Fibroblast of lung (primary cell): ENCODE results near the gene PML. TPM values are rescaled to one million over a fixed set of nuclear protein-coding genes. Genes with fewer than 3 reads are reported as not detected.

Experiments used
- DNase-seq, 2 donors: peaks; one replicate each; pipeline versions ENCODE4 v3.0.0 to v3.0.0-alpha.2; 2010; ENCODE audit warnings: low read depth in 2 of 2
- H2AFZ ChIP-seq: 2 replicates; pipeline ENCODE4 v1.5.1; 2012; ENCODE audit warnings: low read length, control low read depth, inconsistent platforms
- H3K27ac ChIP-seq: 2 replicates; pipeline ENCODE4 v1.5.1; 2011; ENCODE audit warnings: low read length, control low read depth; ENCODE audit not compliant: insufficient read depth
- H3K27me3 ChIP-seq: 2 replicates; pipeline ENCODE4 v1.5.1; 2011; ENCODE audit warnings: mild to moderate bottlenecking, low read length; ENCODE audit not compliant: control insufficient read depth, insufficient read depth
- H3K36me3 ChIP-seq: 2 replicates; pipeline ENCODE4 v1.5.1; 2011; ENCODE audit warnings: low read length; ENCODE audit not compliant: control insufficient read depth, insufficient read depth
- H3K4me1 ChIP-seq: 2 replicates; pipeline ENCODE4 v1.5.1; 2011; ENCODE audit warnings: low read length; ENCODE audit not compliant: control insufficient read depth, insufficient read depth; ENCODE audit errors: extremely low read depth
- H3K4me2 ChIP-seq: 2 replicates; pipeline ENCODE4 v1.5.1; 2011; ENCODE audit warnings: low read length, control low read depth; ENCODE audit not compliant: insufficient read depth; ENCODE audit errors: extremely low read depth
- H3K4me3 ChIP-seq, 4 experiments: fragments of 200-600 bp in 1 of 4; sonication (generic) in 1 of 4; replicated peaks in 1 of 4; 2 replicates each; pipeline ENCODE4 v1.5.1; 2011 to 2016; ENCODE audit warnings: low read length in 4 of 4, low read depth in 3 of 4, mild to moderate bottlenecking in 3 of 4, control low read depth in 2 of 4, inconsistent platforms in 1 of 4, mixed read lengths in 1 of 4; ENCODE audit not compliant: insufficient read depth in 1 of 4; ENCODE audit errors: control extremely low read depth in 1 of 4
- H3K79me2 ChIP-seq: 2 replicates; pipeline ENCODE4 v1.5.1; 2012; ENCODE audit warnings: mild to moderate bottlenecking, low read length, inconsistent platforms; ENCODE audit not compliant: control insufficient read depth, insufficient read depth
- H3K9ac ChIP-seq: 2 replicates; pipeline ENCODE4 v1.5.1; 2011; ENCODE audit warnings: mild to moderate bottlenecking, low read length, control low read depth; ENCODE audit not compliant: insufficient read depth
- H3K9me3 ChIP-seq: 2 replicates; pipeline ENCODE4 v1.5.1; 2012; ENCODE audit warnings: low read depth, low read length; ENCODE audit not compliant: control insufficient read depth, insufficient read depth
- H4K20me1 ChIP-seq: 2 replicates; pipeline ENCODE4 v1.5.1; 2011; ENCODE audit warnings: low read length; ENCODE audit not compliant: control insufficient read depth, insufficient read depth; ENCODE audit errors: extremely low read depth
- EZH2 ChIP-seq: IDR thresholded peaks from 2 replicates; pipeline ENCODE4 v1.5.1; 2012; ENCODE audit warnings: low read length, control low read depth, mild to moderate bottlenecking; ENCODE audit errors: missing control alignments
- polyA plus RNA-seq, 2 donors: library from polyadenylated mRNA; depleted of rRNA in 1 of 2; stranded (reverse) in 1 of 2; unstranded in 1 of 2; fragments of >200 nt; gene quantifications; 2 replicates each; pipeline ENCODE4 v1.2.1, GENCODE V29; 2011 to 2012; ENCODE audit warnings: missing spikeins in 1 of 2
- total RNA-seq: library from RNA; depleted of rRNA; stranded (reverse); fragments of >200 nt; gene quantifications from 2 replicates; pipeline ENCODE4 v1.2.1, GENCODE V29; 2014
- TF ChIP-seq, protein P1 (sequence below), 2 donors: IDR thresholded peaks in 1 of 2; conservative IDR thresholded peaks in 1 of 2; 1 replicate in 1 of 2; 2 replicates in 1 of 2; pipeline ENCODE4 v1.5.1; 2011 to 2012; ENCODE audit warnings: low read length in 2 of 2, control low read depth in 1 of 2, inconsistent platforms in 1 of 2, low read depth in 1 of 2, mild to moderate bottlenecking in 1 of 2

The PML gene
- total and polyA plus RNA-seq, 2 donors (not counting 1 experiment from before 2014, with no cell fraction given): 11.1 to 34.0 TPM

DNA sequence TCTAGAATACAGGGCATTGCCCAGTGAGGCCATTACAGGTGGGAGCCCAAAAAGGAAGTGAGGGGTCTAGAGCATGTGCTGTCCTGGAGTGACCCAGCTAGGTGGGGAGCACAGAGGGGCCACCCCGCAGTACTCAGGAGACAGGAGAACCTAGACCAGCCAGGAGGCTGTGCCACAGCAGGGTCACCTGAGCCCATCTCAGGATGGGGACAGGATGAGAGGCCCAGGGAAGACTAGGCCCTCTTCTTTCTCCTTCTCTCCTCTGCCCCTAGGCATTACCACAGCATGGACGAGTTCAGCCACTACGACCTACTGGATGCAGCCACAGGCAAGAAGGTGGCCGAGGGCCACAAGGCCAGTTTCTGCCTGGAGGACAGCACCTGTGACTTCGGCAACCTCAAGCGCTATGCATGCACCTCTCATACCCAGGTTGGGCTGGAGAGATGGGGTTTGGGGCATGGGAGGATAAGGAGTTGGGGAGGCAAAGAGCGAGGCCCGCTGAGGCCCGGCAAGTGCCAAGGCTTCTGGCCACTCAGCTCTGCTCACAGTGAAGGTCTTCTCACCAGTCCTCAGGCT lies 47.6 kb upstream of the PML start:
- H2AFZ ChIP-seq: no peak overlapping the region
- H3K9ac ChIP-seq: no peak overlapping the region
- H4K20me1 ChIP-seq: no peaks in the 10 kb centered on the region
- H3K4me2 ChIP-seq: no peak overlapping the region
- H3K27me3 ChIP-seq: no peaks in the 10 kb centered on the region
- H3K4me1 ChIP-seq: peaks cover 18% of the 10 kb centered on the region
- DNase-seq: no peak
- no peaks in the 10 kb centered on the region for H3K9me3 ChIP-seq
- H3K27ac ChIP-seq: no peak overlapping the region
- TF ChIP-seq, protein P1, sequence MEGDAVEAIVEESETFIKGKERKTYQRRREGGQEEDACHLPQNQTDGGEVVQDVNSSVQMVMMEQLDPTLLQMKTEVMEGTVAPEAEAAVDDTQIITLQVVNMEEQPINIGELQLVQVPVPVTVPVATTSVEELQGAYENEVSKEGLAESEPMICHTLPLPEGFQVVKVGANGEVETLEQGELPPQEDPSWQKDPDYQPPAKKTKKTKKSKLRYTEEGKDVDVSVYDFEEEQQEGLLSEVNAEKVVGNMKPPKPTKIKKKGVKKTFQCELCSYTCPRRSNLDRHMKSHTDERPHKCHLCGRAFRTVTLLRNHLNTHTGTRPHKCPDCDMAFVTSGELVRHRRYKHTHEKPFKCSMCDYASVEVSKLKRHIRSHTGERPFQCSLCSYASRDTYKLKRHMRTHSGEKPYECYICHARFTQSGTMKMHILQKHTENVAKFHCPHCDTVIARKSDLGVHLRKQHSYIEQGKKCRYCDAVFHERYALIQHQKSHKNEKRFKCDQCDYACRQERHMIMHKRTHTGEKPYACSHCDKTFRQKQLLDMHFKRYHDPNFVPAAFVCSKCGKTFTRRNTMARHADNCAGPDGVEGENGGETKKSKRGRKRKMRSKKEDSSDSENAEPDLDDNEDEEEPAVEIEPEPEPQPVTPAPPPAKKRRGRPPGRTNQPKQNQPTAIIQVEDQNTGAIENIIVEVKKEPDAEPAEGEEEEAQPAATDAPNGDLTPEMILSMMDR (conservative IDR thresholded peaks at IDR 0.05 in 1 of 2, IDR thresholded peaks at IDR 0.05 in 1 of 2; ENCODE audit: low read depth in 1 of 2, low read length in 2 of 2): no peak
- TF ChIP-seq EZH2: no peak
- H3K79me2 ChIP-seq: peaks cover 1% of the 10 kb centered on the region
- peaks cover 36% of the 10 kb centered on the region for H3K36me3 ChIP-seq
- no peak overlapping the region for H3K4me3 ChIP-seq

DNA sequence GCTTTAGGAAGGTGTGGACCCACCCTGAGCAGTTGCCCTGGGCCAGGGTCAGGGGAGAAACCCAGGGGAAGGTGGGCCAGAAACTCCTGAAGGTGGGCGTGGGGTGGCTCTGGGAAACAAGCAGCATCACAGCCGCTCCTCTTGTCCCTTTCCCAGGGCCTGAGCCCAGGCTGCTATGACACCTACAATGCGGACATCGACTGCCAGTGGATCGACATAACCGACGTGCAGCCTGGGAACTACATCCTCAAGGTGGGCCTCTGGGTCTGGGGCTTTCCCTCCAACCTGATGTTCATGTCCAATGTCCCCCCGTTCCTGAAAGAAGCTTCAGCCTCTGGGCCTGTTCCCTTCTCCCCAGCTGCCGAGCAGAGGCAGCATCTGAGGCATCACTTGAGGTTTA lies 46.9 kb upstream of the PML start:
- DNase-seq: no peak
- H3K79me2 ChIP-seq: peaks cover 1% of the 10 kb centered on the region
- no peak overlapping the region for H2AFZ ChIP-seq
- peaks cover 20% of the 10 kb centered on the region for H3K4me1 ChIP-seq
- TF ChIP-seq EZH2: no peak
- TF ChIP-seq, protein P1 (conservative IDR thresholded peaks at IDR 0.05 in 1 of 2, IDR thresholded peaks at IDR 0.05 in 1 of 2; ENCODE audit: low read depth in 1 of 2, low read length in 2 of 2): no peak
- no peaks in the 10 kb centered on the region for H4K20me1 ChIP-seq
- no peaks in the 10 kb centered on the region for H3K9me3 ChIP-seq
- H3K4me2 ChIP-seq: no peak overlapping the region
- no peaks in the 10 kb centered on the region for H3K27me3 ChIP-seq
- H3K27ac ChIP-seq: no peak overlapping the region
- no peak overlapping the region for H3K4me3 ChIP-seq
- peaks cover 43% of the 10 kb centered on the region for H3K36me3 ChIP-seq
- no peak overlapping the region for H3K9ac ChIP-seq

DNA sequence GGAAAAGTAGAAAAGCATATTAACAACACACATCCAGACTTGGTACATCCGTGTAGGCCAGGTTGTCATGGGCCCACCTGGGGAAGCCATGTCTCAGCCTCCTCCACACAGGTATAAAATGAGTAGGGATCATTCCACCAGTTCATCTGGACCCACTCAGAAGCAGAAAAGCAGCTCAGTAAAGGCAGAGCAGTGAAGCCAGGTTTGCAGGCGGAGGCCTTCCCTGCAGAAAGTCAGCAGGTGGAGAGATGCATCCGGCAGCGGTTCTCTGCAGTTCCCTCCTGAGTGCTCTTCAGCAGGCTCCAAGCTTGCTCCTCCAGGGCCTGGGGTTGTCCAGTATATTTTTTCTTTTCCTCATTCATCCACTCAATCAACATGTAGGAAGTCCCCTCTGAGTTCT lies 46.1 kb upstream of the PML start:
- H3K4me3 ChIP-seq: no peak overlapping the region
- H3K9me3 ChIP-seq: no peaks in the 10 kb centered on the region
- no peak overlapping the region for H3K4me2 ChIP-seq
- H3K27ac ChIP-seq: no peak overlapping the region
- H4K20me1 ChIP-seq: no peaks in the 10 kb centered on the region
- no peak for DNase-seq
- H3K4me1 ChIP-seq: peaks cover 22% of the 10 kb centered on the region
- H3K36me3 ChIP-seq: peaks cover 46% of the 10 kb centered on the region
- H3K79me2 ChIP-seq: peaks cover 1% of the 10 kb centered on the region
- H3K9ac ChIP-seq: no peak overlapping the region
- H2AFZ ChIP-seq: no peak overlapping the region
- H3K27me3 ChIP-seq: no peaks in the 10 kb centered on the region
- no peak for TF ChIP-seq EZH2
- TF ChIP-seq, protein P1 (conservative IDR thresholded peaks at IDR 0.05 in 1 of 2, IDR thresholded peaks at IDR 0.05 in 1 of 2; ENCODE audit: low read depth in 1 of 2, low read length in 2 of 2): no peak
